ENCODE results near the gene GET4.

- TF ChIP-seq, protein P1, sequence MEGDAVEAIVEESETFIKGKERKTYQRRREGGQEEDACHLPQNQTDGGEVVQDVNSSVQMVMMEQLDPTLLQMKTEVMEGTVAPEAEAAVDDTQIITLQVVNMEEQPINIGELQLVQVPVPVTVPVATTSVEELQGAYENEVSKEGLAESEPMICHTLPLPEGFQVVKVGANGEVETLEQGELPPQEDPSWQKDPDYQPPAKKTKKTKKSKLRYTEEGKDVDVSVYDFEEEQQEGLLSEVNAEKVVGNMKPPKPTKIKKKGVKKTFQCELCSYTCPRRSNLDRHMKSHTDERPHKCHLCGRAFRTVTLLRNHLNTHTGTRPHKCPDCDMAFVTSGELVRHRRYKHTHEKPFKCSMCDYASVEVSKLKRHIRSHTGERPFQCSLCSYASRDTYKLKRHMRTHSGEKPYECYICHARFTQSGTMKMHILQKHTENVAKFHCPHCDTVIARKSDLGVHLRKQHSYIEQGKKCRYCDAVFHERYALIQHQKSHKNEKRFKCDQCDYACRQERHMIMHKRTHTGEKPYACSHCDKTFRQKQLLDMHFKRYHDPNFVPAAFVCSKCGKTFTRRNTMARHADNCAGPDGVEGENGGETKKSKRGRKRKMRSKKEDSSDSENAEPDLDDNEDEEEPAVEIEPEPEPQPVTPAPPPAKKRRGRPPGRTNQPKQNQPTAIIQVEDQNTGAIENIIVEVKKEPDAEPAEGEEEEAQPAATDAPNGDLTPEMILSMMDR (IDR thresholded peaks at IDR 0.05 in 4 of 5, conservative IDR thresholded peaks at IDR 0.05 in 1 of 5): no peak
- no peak for TF ChIP-seq POLR2A (IDR thresholded peaks at IDR 0.05)
These were observed 18.6 kb downstream of the GET4 start for GRCh38 chr7:894927-895450.
